ENCODE measurements around the gene RCBTB1.

RCBTB1 gene

GRCh38 chr13:49528161-49528560 lies 57.2 kb downstream of the RCBTB1 start:
- Histone ChIP-seq H3K4me3 (replicated peaks; ENCODE audit: low read depth, low read length) (no peak overlapping the region), H3K36me3 (ENCODE audit: control insufficient read depth, insufficient read depth, low read length) (peaks cover 3% of the 10 kb centered on the region), H3K27me3 (replicated peaks; ENCODE audit: control insufficient read depth, insufficient read depth, low read length) (no peaks in the 10 kb centered on the region)
- no peak for TF ChIP-seq CTCF (IDR thresholded peaks at IDR 0.05; ENCODE audit: insufficient read depth, low read length, poor library complexity, severe bottlenecking)
- no peak for DNase-seq (ENCODE audit: extremely low read depth, insufficient read length)

- DNase-seq (ENCODE audit: extremely low read depth, insufficient read length) = no peak
- Histone ChIP-seq H3K4me3 (replicated peaks; ENCODE audit: low read depth, low read length) (no peak overlapping the region), H3K27me3 (replicated peaks; ENCODE audit: control insufficient read depth, insufficient read depth, low read length) (no peaks in the 10 kb centered on the region), H3K36me3 (ENCODE audit: control insufficient read depth, insufficient read depth, low read length) (peaks cover 3% of the 10 kb centered on the region)
- no peak for TF ChIP-seq CTCF (IDR thresholded peaks at IDR 0.05; ENCODE audit: insufficient read depth, low read length, poor library complexity, severe bottlenecking)
Observed at GRCh38 chr13:49527123-49527522, 58.2 kb downstream of the RCBTB1 start.

- DNase-seq (ENCODE audit: extremely low read depth, insufficient read length) = no peak
- H3K27me3 ChIP-seq (replicated peaks; ENCODE audit: control insufficient read depth, insufficient read depth, low read length) = no peaks in the 10 kb centered on the region
- H3K4me3 ChIP-seq (replicated peaks; ENCODE audit: low read depth, low read length) = no peak overlapping the region
- H3K36me3 ChIP-seq (ENCODE audit: control insufficient read depth, insufficient read depth, low read length) = peaks cover 3% of the 10 kb centered on the region
- no peak for TF ChIP-seq CTCF (IDR thresholded peaks at IDR 0.05; ENCODE audit: insufficient read depth, low read length, poor library complexity, severe bottlenecking)
Observed at GRCh38 chr13:49524740-49525501, 60.4 kb downstream of the RCBTB1 start.

DNA sequence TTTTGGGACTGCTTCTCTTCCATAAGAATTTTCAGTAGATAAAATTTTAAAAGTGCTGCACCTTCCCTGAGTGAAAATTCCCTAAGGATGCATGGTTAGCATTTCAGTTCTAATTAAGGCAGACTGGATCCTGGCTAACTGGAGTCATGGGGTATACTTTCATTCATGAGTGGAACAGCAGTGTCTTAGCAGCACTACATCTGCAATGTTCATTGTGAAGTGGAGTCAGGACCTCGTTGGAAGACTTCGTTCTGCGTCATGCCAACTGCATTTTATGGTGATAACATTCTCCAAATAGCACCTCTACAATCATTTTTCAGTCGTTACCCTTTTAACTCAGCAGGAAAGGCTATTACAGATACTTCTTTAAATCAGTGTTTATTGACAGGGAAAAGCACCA lies 64.1 kb downstream of the RCBTB1 start:
- H3K4me3 ChIP-seq (replicated peaks; ENCODE audit: low read depth, low read length) = no peak overlapping the region
- H3K36me3 ChIP-seq (ENCODE audit: control insufficient read depth, insufficient read depth, low read length) = peaks cover 2% of the 10 kb centered on the region
- TF ChIP-seq CTCF (IDR thresholded peaks at IDR 0.05; ENCODE audit: insufficient read depth, low read length, poor library complexity, severe bottlenecking) = no peak
- H3K27me3 ChIP-seq (replicated peaks; ENCODE audit: control insufficient read depth, insufficient read depth, low read length) = no peaks in the 10 kb centered on the region
- DNase-seq (ENCODE audit: extremely low read depth, insufficient read length) = no peak

GRCh38 chr13:49517461-49517860 lies 67.9 kb downstream of the RCBTB1 start:
- no peak overlapping the region for H3K4me3 ChIP-seq (replicated peaks; ENCODE audit: low read depth, low read length)
- TF ChIP-seq CTCF (IDR thresholded peaks at IDR 0.05; ENCODE audit: insufficient read depth, low read length, poor library complexity, severe bottlenecking) = peak; percentile 28
- H3K36me3 ChIP-seq (ENCODE audit: control insufficient read depth, insufficient read depth, low read length) = peaks cover 11% of the 10 kb centered on the region
- H3K27me3 ChIP-seq (replicated peaks; ENCODE audit: control insufficient read depth, insufficient read depth, low read length) = no peaks in the 10 kb centered on the region
- no peak for DNase-seq (ENCODE audit: extremely low read depth, insufficient read length)

Data from GM06990 (cell line).